ENCODE results near the gene GADD45G. TPM values are rescaled to one million over a fixed set of nuclear protein-coding genes. Genes with fewer than 3 reads are reported as not detected.

Gene GADD45G
- total and polyA plus RNA-seq, 2 of the 4 experiments (the other 2 are of a cell fraction): 0.15 TPM; not detected in 1

- Histone ChIP-seq H3K23ac (ENCODE audit: low read depth, low read length) (no peak overlapping the region), H3K56ac (ENCODE audit: extremely low read depth, insufficient read depth, low read length) (no peak overlapping the region), H3K9me3 (ENCODE audit: control insufficient read depth, insufficient read depth, low read length) (peaks cover 2% of the 10 kb centered on the region; the same call in 1 of the 2 replicates), H2BK15ac (ENCODE audit: low read depth, low read length) (no peak overlapping the region), H3K79me1 (ENCODE audit: low read depth in 1 of 2, low read length in 2 of 2) (no peaks in the 10 kb centered on the region), H2AK9ac (replicated peaks; ENCODE audit: low read depth, low read length, poor library complexity) (no peak overlapping the region), H3K9ac (ENCODE audit: low read depth, low read length) (no peak overlapping the region), H3K4me3 (ENCODE audit: insufficient read depth, low read depth, low read length) (no peak overlapping the region), H2BK120ac (ENCODE audit: low read depth, low read length) (no peak overlapping the region), H3K4me1 (ENCODE audit: control insufficient read depth, insufficient read depth, low read length) (peaks cover 1% of the 10 kb centered on the region; the same call in 1 of the 2 replicates), H3K4me2 (ENCODE audit: low read depth, low read length) (no peak overlapping the region), H2BK20ac (ENCODE audit: low read depth, low read length) (no peak overlapping the region), H2BK5ac (ENCODE audit: low read depth, low read length, poor library complexity, severe bottlenecking) (no peak overlapping the region), H2AFZ (replicated peaks; ENCODE audit: low read length, poor library complexity) (no peak overlapping the region), H3K27ac (ENCODE audit: insufficient read depth, low read length) (no peak overlapping the region), H4K5ac (ENCODE audit: low read depth, low read length) (no peak overlapping the region), H3K4ac (ENCODE audit: low read depth, low read length) (no peak overlapping the region), H2AK5ac (ENCODE audit: low read depth, low read length) (no peak overlapping the region), H4K91ac (ENCODE audit: insufficient read depth, low read depth, low read length) (no peak overlapping the region), H3K36me3 (ENCODE audit: control insufficient read depth, insufficient read depth, low read length) (no peaks in the 10 kb centered on the region), H3K14ac (replicated peaks; ENCODE audit: low read depth, low read length) (no peak overlapping the region), H3K27me3 (ENCODE audit: control insufficient read depth, insufficient read depth, low read length) (peaks cover 9% of the 10 kb centered on the region), H3K18ac (ENCODE audit: low read depth, low read length) (no peak overlapping the region), H4K20me1 (ENCODE audit: insufficient read depth, low read length) (no peaks in the 10 kb centered on the region), H3K9me1 (ENCODE audit: insufficient read depth, low read length) (no peaks in the 10 kb centered on the region; the same call in 1 of the 2 replicates), H4K8ac (ENCODE audit: low read depth in 2 of 2, low read length in 2 of 2) (no peak overlapping the region)
- no TSS peak for BruUV-seq (replicated peaks)
- no peak for ATAC-seq (ENCODE audit: low read depth)
- in situ Hi-C loops (cut with MboI; ENCODE audit: low sequenced_read_pairs) (no loop called here), intact Hi-C loops (cut with micrococcal nuclease) (no loop called here), dilution Hi-C loops (cut with HindIII; ENCODE audit: low sequenced_read_pairs, unreplicated experiment) (no loop called here)
- POLR2A ChIA-PET (ENCODE audit: unreplicated experiment): no interaction called here
- no peak for DNase-seq
- TF ChIP-seq ELK1 (IDR thresholded peaks at IDR 0.05; ENCODE audit: borderline replicate concordance, low read depth, low read length) (no peak), USF2 (IDR thresholded peaks at IDR 0.05; ENCODE audit: low read depth, low read length) (no peak), RCOR1 (IDR thresholded peaks at IDR 0.05; ENCODE audit: insufficient replicate concordance, low read length) (no peak), CHD1 (IDR thresholded peaks at IDR 0.05; ENCODE audit: low read depth, low read length) (no peak), CEBPB (IDR thresholded peaks at IDR 0.05; ENCODE audit: low read depth, low read length) (no peak), POLR2A (IDR thresholded peaks at IDR 0.05; ENCODE audit: low read depth, low read length) (no peak), NFE2L2 (IDR thresholded peaks at IDR 0.05; ENCODE audit: low read depth, low read length) (no peak), BHLHE40 (IDR thresholded peaks at IDR 0.05; ENCODE audit: low read depth, low read length) (no peak), MAFK (IDR thresholded peaks at IDR 0.05; ENCODE audit: low read depth, low read length) (no peak), MAZ (IDR thresholded peaks at IDR 0.05; ENCODE audit: borderline replicate concordance, low read depth, low read length) (no peak), RAD21 (IDR thresholded peaks at IDR 0.05; ENCODE audit: low read length) (no peak)
- 29% methylated on average over 1 of the region's 7 CpGs; no CpG with 5 or more reads in 1 of the 2 experiments for WGBS, 2 experiments (ENCODE audit: extremely low coverage in 2 of 2, insufficient read length in 1 of 2)
- CTCF ChIA-PET: no interaction called here
Measured at GRCh38 chr9:89610391-89610925, 5.6 kb downstream of the GADD45G start.
